HG03139 (cell line): ENCODE data around the gene RPA3.

ENCODE experiments used
- ATAC-seq: cut with Tn5 transposase; IDR thresholded peaks from one replicate; pipeline ENCODE4 v1.9.1; 2021; ENCODE audit not compliant: unreplicated experiment

The RPA3 gene

DNA sequence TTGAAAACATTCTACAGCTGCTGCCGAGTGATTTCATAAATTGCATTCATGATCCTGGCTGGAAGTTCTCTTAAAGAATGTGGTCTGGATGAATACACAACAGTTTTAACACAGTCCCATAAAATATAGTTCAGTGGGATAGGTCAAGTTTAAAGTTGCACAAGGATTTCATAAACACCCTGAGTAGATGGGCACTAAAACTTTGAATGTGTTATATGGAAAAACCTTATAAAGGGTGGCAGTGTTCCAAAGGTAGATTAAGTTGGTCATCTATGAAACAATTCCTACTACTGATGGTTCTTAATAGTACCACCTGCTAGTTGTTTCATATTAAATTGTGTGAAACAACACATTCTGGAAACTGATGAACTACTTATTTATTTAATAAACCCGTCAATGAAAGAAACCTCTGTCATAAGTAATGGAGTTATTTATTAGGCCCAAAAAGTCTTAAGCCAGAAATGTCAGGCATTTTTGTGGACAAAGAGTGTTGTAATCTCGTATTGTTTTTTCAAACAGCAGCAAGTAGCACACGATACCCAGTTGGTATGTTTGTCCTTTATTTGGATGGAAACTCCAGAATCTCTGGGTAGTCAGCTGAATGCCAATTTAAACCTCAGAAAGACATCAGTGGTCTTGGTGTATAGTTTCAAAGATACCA is 14.3 kb upstream of the RPA3 start:
- ATAC-seq = no peak

- ATAC-seq = no peak
Measured at GRCh38 chr7:7731732-7732131, 13.3 kb upstream of the RPA3 start.

DNA sequence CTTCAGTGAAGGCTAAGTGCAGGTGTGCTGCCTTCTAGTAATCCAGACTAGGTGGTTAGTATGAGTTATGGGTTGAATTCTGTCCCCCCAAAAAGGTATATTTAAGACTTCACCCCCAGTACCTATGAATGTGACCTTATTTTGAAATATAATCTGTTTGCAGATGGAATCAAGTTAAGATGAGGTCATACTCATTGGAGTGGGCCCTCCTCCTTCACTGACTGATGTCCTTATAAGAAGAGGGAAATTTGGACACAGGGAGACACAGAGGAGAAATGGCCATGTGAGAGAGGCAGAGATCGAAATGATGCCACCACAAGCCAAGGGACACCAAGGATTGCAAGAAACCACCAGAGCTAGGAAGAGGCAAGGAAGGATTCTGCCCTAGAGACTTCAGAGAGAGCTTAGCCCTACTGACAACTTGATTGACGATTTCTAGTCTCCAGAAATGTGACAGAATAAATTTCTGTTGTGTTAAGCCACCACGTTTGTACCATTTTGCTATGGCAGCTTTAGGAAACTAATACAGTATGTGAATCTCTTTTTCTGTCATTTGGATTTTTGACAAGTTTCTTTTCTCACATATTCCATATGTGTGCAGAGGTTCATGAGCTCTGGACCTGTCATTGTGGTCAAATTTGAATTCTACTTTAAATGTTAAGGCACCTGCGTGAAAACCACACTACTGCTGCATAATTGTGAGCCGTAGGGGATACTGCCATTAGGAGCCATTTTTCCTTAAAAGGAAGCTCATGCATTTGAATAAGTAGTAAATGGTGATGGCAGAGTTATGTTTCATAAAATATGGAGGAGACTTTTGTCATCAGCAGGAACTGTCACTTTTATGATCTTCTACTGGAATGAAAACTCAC is 2.6 kb upstream of the RPA3 start:
- ATAC-seq = no peak

- ATAC-seq = no peak
Measured at GRCh38 chr7:7720193-7720592, 1.8 kb upstream of the RPA3 start.

DNA sequence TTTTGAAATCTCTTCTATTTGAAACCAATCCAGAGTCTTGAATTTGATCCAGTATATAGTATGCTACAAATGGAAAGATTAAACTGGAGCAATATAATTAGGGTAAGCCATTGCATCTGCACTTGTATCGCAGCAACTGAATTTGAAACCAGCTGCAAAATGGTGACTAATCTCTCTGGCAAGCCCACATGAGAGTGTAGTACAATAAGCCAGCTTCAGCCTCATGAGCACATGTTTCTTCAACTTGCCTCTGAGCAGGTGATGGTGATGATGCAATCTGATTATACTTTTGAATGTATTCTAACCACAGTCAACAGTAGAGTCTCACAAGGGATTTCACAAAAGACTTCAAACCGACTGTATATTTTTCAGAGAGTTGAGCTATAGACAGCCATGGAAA is 829 bp upstream of the RPA3 start:
- peak; percentile 86 for ATAC-seq

GRCh38 chr7:7713730-7714129 is 4.7 kb downstream of the RPA3 start:
- ATAC-seq = no peak

DNA sequence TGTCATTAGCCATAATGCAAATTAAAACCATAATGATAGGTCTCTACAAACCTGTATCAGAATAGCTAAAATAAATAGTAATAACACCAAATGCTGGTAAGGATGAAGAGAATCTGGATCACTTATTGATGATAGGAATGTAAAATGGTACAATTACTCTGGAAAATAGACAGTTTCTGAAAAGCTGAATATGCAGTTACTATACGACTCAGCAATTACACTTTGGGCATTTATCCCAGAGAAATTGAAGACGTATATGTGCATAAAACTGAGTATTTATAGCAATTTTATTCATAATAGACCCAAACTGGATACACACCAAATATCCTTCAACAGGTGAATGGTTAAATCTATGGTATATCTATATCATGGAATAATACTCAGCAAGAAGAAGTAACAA is 7.9 kb downstream of the RPA3 start:
- no peak for ATAC-seq

- no peak for ATAC-seq
Measured at GRCh38 chr7:7709291-7709690, 9.1 kb downstream of the RPA3 start.

GRCh38 chr7:7707806-7708205 is 10.6 kb downstream of the RPA3 start:
- no peak for ATAC-seq

GRCh38 chr7:7707246-7707645 is 11.2 kb downstream of the RPA3 start:
- ATAC-seq = no peak

- ATAC-seq = no peak
Measured at GRCh38 chr7:7706556-7707172, 11.7 kb downstream of the RPA3 start.

DNA sequence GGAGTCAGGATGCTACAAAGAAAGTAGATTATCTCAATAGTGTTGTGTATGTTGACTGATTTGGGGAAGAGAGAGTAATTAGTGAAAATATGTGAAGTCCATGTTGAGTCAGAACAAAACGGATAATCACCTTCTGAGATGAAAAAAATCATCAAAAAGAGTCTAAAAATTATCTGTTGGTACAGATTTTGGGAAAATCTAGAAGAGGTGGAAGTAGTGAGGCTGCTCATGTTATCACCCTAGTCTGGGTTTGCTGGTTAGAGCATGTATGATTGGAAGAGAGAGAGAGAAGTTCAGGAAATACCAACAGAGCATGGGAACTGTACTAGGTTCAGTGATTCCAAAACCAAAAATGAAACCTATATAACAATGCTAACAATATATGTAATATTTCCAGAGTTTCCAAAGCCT is 12.3 kb downstream of the RPA3 start:
- peak; percentile 58 for ATAC-seq

- ATAC-seq = no peak
Measured at GRCh38 chr7:7705318-7705717, 13.1 kb downstream of the RPA3 start.

DNA sequence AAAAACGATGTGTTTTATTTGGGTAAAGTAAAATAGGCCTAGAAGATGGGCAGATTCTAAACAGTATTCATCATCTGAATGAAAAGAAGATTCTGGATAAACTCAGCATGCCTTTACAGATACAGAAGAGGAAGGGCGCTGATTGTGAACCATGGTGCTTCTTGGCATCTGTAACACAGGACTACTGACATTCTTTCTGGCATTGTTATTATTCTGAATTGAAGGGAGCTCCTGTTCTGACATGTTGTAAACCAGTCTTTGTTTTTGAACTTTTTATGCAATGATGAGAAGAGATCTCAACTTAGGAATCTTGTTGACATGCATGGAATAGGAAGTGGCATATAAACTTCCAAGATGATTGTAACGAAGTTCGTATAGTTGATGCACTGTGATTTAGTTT is 13.5 kb downstream of the RPA3 start:
- no peak for ATAC-seq

DNA sequence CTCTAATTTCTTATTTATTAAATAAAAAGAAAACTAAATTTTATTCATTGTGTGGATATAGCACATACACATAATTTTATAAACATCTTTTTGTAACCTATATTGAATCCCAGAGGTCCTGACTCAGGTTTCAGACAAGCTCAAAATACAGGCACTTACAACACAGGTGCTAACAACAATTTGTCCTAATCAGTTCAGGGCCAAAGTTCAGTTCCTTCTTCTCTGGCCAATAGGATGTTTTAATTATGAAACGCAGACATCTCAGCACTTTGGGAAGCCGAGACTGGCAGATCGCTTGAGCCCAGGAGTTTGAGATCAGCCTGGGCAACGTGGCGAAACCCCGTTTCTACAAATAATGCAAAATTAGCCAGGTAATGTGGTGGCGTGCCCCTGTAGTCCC is 15.0 kb downstream of the RPA3 start:
- ATAC-seq = no peak

GRCh38 chr7:7702826-7703225 is 15.6 kb downstream of the RPA3 start:
- no peak for ATAC-seq

GRCh38 chr7:7701527-7701926 is 16.9 kb downstream of the RPA3 start:
- no peak for ATAC-seq

DNA sequence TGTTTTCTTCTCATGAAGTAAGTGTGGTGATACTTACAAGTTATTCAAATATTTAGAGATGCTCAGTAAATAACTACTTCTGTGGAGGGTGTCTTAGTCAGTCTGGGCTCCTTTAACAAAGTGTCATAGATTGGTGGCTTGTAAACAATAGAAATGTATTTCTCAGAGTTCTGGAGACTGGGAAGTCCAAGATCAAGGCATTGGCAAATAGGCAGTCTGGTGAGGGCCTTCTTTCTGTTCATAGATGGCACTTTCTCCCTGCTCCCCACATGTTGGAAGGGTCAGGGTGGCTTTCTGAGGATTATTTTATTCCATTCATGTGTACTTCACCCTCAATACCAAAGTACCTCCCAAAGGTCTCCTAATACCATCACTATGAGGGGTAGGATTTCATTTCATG is 18.4 kb downstream of the RPA3 start:
- ATAC-seq = no peak

- ATAC-seq = no peak
Measured at GRCh38 chr7:7699380-7699779, 19.0 kb downstream of the RPA3 start.

DNA sequence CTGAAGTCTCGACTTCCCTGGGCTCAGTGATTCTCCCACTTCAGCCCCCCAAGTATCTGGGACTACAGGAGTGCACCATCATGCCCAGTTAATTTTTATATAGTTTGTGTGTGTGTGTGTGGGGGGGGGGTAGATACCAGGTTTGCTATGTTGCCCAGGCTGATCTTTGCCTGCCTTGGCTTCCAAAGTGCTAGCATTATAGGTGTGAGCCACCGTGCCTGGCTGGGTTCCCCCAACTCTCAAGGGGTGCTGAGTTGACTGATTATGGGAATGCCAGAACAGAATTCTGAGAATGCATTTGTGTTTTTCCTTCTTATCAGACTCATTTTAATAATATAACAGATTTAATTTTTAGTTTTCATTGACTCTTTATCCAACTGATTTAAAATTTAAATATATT is 19.5 kb downstream of the RPA3 start:
- ATAC-seq = no peak

GRCh38 chr7:7696458-7697119 is 21.8 kb downstream of the RPA3 start:
- ATAC-seq = no peak
